GM12875 (cell line): ENCODE measurements around the gene TBX15.

Experiments used
- H3K4me3 ChIP-seq: one replicate; pipeline ENCODE4 v1.5.1; 2011; ENCODE audit warnings: low read depth, low read length, control low read depth
- TF ChIP-seq, protein P1 (sequence below): IDR thresholded peaks from 2 replicates; pipeline ENCODE4 v1.5.1; 2011; ENCODE audit warnings: low read depth, mild to moderate bottlenecking, control low read depth, inconsistent platforms, low read length, moderate library complexity, borderline replicate concordance; ENCODE audit not compliant: insufficient read depth

The TBX15 gene

DNA sequence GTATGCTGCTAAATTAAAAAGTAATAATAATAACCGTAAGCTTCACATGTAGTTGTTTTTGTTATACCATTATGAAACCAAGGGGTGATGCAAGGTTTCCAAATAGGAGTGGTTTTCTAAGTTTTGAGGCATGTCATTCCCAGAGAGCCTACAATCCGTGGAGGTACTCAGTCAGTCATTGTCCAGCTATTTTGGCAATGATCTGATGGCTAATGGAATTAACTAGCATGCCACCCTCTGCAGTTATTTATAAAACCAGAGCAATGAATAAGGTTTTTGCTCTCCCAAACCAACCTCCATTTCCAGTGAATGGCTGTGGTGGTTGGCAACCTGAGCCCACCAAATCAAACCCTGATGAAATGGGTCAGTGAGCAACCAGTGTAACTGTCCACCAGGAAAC, 106.4 kb downstream of the TBX15 start:
- no peak overlapping the region for H3K4me3 ChIP-seq
- TF ChIP-seq, protein P1, sequence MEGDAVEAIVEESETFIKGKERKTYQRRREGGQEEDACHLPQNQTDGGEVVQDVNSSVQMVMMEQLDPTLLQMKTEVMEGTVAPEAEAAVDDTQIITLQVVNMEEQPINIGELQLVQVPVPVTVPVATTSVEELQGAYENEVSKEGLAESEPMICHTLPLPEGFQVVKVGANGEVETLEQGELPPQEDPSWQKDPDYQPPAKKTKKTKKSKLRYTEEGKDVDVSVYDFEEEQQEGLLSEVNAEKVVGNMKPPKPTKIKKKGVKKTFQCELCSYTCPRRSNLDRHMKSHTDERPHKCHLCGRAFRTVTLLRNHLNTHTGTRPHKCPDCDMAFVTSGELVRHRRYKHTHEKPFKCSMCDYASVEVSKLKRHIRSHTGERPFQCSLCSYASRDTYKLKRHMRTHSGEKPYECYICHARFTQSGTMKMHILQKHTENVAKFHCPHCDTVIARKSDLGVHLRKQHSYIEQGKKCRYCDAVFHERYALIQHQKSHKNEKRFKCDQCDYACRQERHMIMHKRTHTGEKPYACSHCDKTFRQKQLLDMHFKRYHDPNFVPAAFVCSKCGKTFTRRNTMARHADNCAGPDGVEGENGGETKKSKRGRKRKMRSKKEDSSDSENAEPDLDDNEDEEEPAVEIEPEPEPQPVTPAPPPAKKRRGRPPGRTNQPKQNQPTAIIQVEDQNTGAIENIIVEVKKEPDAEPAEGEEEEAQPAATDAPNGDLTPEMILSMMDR: no peak

DNA sequence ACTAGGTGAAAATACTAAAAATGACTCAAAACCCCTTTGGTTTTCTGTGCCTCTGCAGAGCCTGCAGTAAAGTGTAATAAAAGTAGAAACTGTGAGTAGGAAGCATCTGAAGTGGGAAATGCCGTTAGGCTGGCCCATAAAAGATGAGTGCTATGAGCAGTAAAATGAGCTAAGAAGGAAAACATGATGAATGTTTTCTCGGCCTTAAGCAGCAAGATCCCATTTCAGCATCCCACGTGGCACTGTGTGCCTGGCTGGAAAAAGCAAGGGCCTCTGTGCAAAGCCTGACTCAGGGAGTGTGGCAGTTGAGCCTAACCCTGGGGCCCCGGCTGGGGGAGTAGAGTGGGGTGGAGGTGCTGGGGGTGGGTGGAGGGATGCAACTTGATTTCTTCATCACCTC, 109.5 kb downstream of the TBX15 start:
- TF ChIP-seq, protein P1: no peak
- no peak overlapping the region for H3K4me3 ChIP-seq

DNA sequence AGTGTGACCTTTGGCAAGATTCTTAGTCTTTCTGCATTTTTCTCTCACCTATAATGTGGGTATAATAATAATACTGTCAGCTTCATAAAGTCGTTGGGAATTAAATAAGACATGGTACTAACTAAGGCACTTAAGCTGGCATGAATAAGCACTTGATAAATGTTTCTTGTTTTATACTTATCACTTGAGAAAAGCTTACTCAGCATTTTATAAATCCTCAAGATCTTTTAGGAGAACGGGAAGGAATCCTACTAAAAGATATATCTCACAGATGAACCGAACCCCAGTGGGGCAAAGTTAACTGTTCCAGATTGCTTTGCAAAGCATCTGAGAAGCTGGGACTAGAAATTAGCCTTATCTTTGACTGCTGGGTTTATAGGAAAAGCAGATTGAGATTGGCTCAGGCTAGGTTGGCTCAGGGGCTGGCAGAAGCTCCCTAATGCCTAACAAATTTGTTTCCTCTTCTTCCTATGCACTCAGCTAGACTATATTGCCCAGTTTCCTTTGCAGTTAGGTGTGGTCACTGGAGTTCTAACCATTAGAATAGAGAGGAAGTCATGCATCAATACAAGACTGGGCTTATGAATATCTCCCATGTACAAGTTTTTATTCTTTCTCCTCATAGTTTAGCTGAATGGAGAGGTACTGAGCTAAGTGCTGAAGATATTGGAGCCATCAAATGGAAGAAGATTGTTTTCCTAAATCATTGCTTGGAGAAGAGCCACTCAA, 110.3 kb downstream of the TBX15 start:
- TF ChIP-seq, protein P1: no peak
- H3K4me3 ChIP-seq: no peak overlapping the region

DNA sequence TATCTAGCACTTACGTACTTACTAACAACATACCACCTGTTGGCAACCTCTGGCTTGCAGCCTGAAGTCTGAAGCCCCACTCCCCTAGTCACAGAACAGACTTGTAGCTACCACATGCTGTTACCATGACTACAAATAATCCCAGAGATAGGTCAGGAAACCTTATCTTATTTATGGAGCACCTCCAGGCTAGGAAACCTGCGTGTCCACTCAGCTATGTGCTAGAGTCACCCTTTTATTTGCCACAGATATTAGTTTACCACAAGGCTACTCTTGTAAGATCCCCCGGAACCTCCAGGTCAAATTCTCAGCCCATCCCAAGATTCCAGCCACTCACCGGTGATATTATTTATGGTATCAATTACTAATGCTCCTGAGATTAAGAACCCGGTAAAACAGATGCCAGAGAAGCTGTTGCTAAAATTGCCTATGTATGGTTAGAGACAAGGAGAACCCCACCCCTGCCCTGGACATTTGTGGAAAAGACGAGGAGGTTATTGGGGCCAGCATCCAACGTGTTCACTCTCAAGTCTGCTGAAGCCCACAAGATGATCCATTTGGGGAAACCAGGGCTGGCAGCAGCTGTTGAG, 116.5 kb downstream of the TBX15 start:
- TF ChIP-seq, protein P1: no peak
- no peak overlapping the region for H3K4me3 ChIP-seq

DNA sequence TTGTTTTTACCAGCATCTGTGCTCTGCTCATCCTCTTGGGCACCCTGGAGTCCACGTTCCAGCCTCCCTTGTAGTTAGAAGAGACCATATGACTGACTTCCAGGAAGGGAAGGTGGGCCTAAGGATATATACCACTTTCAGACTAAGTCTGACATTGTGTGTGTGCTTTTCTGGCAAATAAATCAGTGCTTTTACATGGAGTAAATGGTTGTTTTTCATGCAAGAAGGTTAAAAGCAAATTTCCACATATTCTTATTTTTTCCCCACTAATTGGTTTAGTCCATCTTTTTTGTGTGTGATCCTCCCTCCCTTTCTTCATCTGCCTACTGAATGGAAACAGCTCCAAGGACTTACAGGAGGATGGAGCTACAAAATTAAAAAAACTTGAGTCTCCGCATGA, 119.8 kb downstream of the TBX15 start:
- no peak overlapping the region for H3K4me3 ChIP-seq
- TF ChIP-seq, protein P1: no peak

DNA sequence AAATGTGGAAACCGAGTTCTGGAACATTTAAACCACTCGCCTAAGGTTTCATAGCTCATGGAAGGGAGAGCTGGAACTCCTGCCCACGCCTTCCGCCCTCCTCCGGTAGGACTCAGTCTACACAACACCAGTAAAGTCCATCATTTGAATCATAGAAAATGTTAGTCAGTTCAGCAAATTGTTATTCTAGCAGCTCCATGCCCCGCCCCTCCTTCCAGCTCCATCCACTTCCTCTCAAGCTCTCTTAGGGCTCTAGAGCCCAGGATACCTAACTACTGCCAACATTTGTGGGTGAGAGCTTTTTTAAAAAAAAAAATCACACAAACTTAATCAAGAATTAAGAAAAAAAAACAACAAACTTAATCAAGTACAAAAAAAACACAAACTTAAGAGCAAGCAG, 121.8 kb downstream of the TBX15 start:
- no peak overlapping the region for H3K4me3 ChIP-seq
- TF ChIP-seq, protein P1: no peak

DNA sequence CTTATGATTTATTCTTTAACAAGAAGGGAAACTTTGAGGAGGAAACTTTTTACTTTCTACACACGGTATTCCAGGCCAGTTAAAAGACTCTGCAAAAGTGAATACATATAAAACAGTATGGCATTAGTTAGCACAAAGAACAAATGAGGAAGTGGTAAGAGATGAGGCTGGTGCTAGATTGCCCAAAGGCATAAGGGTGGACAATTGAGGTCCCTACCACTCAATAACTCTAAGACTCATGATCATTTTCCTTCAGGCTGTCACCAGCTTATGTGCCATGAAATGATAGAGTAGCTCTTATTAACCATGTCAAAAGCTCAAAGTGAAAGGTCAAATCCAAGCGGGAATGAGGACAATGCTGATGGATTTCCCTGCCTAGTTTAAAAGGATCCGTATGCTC, 124.5 kb downstream of the TBX15 start:
- H3K4me3 ChIP-seq: no peak overlapping the region
- TF ChIP-seq, protein P1: no peak
